Measurements from ENCODE around the gene PTPRD. TPM values are rescaled to one million over a fixed set of nuclear protein-coding genes. Genes with fewer than 3 reads are reported as not detected.

The PTPRD gene
- total RNA-seq, 4 donors from 2014 or later, result 85.8 to 169 (median 135) TPM

DNA sequence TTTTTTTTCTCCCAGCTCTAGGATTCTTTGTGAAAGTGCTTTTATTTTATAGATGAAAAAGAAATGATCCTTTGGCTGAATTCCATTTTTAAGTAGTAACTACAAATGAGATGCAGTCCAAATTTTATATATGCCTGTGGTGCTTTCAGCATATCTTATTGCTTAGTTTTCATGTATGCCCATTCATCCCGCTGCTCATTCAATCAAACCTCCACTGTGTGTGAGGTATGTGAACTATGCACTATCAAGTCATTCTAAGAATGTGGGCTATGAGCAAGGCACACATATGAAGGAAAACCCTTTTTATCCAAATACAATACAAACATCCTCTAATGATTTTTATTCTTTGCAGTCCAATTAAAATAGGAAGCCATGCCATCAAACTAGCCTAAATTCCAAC lies 1744.2 kb downstream of the PTPRD start:
- Histone ChIP-seq H3K27me3 (no peaks in the 10 kb centered on the region), H3K4me1 (no peaks in the 10 kb centered on the region), H3K36me3 (no peaks in the 10 kb centered on the region), H3K9me3 (no peaks in the 10 kb centered on the region), H3K4me3 (no peak overlapping the region), H3K27ac (no peak overlapping the region)
- no peak for TF ChIP-seq POLR2A (IDR thresholded peaks at IDR 0.05)
- TF ChIP-seq, protein P1, sequence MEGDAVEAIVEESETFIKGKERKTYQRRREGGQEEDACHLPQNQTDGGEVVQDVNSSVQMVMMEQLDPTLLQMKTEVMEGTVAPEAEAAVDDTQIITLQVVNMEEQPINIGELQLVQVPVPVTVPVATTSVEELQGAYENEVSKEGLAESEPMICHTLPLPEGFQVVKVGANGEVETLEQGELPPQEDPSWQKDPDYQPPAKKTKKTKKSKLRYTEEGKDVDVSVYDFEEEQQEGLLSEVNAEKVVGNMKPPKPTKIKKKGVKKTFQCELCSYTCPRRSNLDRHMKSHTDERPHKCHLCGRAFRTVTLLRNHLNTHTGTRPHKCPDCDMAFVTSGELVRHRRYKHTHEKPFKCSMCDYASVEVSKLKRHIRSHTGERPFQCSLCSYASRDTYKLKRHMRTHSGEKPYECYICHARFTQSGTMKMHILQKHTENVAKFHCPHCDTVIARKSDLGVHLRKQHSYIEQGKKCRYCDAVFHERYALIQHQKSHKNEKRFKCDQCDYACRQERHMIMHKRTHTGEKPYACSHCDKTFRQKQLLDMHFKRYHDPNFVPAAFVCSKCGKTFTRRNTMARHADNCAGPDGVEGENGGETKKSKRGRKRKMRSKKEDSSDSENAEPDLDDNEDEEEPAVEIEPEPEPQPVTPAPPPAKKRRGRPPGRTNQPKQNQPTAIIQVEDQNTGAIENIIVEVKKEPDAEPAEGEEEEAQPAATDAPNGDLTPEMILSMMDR (IDR thresholded peaks at IDR 0.05), result no peak
- no peak for DNase-seq

DNA sequence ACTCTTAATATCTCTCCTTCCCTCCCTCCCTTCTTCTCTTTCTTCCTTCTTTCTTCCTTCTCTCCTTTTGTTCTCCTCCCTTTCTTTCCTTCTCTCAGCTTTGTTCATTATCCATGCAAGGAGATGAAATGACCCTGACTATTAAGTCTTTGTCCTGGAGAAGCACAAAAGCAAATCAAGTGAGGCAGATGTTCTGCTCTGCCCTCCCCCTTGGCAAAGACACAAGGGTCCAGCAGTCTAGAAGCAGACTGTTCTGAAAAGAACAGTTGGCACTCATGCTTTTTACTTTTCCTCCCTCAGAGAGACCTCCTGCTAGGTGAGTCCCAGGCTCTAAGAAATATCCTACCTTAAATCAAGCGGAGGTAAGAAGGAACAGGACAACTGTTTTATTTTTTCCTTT lies 1745.7 kb downstream of the PTPRD start:
- no peak for DNase-seq
- no peaks in the 10 kb centered on the region for H3K27me3 ChIP-seq
- H3K4me3 ChIP-seq, result no peak overlapping the region
- no peaks in the 10 kb centered on the region for H3K36me3 ChIP-seq
- no peak overlapping the region for H3K27ac ChIP-seq
- H3K9me3 ChIP-seq, result no peaks in the 10 kb centered on the region
- TF ChIP-seq, protein P1 (IDR thresholded peaks at IDR 0.05), result no peak
- no peak for TF ChIP-seq POLR2A (IDR thresholded peaks at IDR 0.05)
- no peaks in the 10 kb centered on the region for H3K4me1 ChIP-seq

DNA sequence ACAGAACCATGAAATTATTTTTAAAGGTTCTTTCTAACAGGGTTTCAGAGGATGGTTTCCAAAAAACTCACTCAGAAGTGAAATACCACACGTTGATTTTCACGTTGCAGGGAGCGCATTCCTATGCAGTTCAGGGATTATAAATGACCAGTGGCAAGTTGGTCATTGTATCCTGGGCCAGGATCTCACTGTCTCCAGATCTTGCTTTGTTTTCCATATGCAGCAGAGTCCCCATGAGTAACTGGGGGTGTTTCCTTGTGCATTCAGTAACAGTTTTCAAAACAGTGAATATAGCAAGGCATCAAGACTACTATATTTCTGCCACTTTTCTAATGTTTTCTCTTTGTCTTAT lies 1748.3 kb downstream of the PTPRD start:
- no peak for DNase-seq
- no peak overlapping the region for H3K27ac ChIP-seq
- no peaks in the 10 kb centered on the region for H3K27me3 ChIP-seq
- no peaks in the 10 kb centered on the region for H3K9me3 ChIP-seq
- H3K4me3 ChIP-seq, result no peak overlapping the region
- TF ChIP-seq, protein P1 (IDR thresholded peaks at IDR 0.05), result no peak
- no peak for TF ChIP-seq POLR2A (IDR thresholded peaks at IDR 0.05)
- no peaks in the 10 kb centered on the region for H3K36me3 ChIP-seq
- H3K4me1 ChIP-seq, result no peaks in the 10 kb centered on the region

DNA sequence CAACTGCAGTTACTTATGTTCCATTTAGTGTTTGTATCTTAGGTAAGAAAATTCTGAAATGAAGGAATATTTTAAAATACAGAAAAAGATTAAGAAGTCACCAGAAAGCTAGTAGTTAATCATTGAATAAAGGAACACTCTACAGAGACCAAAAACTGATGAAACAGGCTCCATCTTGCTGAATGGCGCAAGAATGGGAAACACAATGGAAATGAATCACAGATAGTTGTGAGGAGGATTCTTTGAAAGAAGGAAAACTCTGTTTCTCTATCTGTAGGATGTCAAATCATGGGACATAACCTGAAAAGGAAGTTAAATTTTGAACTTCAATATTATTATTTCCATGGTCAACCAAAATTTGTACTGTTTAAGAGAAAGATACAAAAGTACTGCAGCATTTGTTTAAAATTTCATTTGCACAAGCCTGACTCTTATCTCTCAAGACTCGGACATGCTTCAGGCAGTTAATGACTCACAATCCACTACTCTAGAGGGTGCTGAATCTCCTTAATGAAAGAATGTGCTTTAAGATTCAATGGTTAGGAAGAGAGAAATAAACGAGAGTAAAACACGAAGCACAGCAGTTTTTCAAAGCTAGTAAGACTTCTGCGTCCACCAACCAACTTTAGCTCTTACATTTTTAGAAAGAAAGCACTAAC lies 1748.8 kb downstream of the PTPRD start:
- no peaks in the 10 kb centered on the region for H3K4me1 ChIP-seq
- H3K9me3 ChIP-seq, result no peaks in the 10 kb centered on the region
- H3K4me3 ChIP-seq, result no peak overlapping the region
- H3K36me3 ChIP-seq, result no peaks in the 10 kb centered on the region
- H3K27me3 ChIP-seq, result no peaks in the 10 kb centered on the region
- H3K27ac ChIP-seq, result no peak overlapping the region
- no peak for DNase-seq
- no peak for TF ChIP-seq POLR2A (IDR thresholded peaks at IDR 0.05)
- TF ChIP-seq, protein P1 (IDR thresholded peaks at IDR 0.05), result no peak

DNA sequence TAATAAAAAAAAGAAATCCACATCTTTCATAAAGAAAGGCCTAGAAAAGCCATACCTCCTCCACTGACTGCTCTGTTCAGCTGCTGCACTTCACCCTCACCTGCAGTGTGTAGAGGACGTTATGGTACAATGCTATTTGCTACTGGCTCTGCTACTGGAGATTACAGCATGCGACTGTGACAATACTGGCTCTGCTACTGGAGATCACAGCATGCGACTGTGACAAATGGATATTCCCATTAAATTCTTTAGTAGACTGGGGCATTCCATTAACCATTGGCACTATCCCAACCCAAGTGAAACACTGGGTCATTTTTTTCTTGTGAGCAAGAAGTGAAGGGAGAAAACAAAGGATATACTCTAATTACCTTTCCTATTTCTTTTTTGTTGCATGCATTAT lies 1749.7 kb downstream of the PTPRD start:
- DNase-seq, result no peak
- Histone ChIP-seq H3K27ac (no peak overlapping the region), H3K4me3 (no peak overlapping the region), H3K9me3 (no peaks in the 10 kb centered on the region), H3K36me3 (no peaks in the 10 kb centered on the region), H3K4me1 (no peaks in the 10 kb centered on the region), H3K27me3 (no peaks in the 10 kb centered on the region)
- no peak for TF ChIP-seq POLR2A (IDR thresholded peaks at IDR 0.05)
- TF ChIP-seq, protein P1 (IDR thresholded peaks at IDR 0.05), result no peak

DNA sequence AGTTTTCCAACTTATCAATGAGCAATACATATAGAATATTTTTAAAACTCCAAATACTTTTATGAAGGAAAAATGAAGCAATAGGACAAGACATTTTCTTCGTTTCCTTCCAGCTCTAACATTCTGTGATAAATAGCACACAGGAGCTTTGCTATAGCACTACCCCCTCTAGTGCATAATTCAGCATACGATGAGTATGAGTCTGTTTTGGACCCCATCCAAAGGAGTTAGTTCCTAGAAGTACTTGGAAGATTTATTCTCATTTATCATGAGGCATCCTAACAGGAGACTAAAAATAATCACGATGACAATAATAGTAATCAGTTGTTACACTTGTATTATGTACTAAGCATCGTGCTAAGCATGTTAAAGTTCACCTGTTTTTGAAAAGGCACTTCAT lies 1751.9 kb downstream of the PTPRD start:
- H3K27ac ChIP-seq, result no peak overlapping the region
- no peaks in the 10 kb centered on the region for H3K36me3 ChIP-seq
- DNase-seq, result no peak
- H3K27me3 ChIP-seq, result peaks cover 0 to 4% of the 10 kb centered on the region in 2 donors
- no peak overlapping the region for H3K4me3 ChIP-seq
- no peak for TF ChIP-seq POLR2A (IDR thresholded peaks at IDR 0.05)
- H3K4me1 ChIP-seq, result peaks cover 0 to 11% (median 0%) of the 10 kb centered on the region in 4 donors
- H3K9me3 ChIP-seq, result no peaks in the 10 kb centered on the region

All from Peyer's patch (tissue), 4 donors.